K562 (cell line): ENCODE data around the gene DNAJA1. TPM values are rescaled to one million over a fixed set of nuclear protein-coding genes. Genes with fewer than 3 reads are reported as not detected.

Experiments
- ATAC-seq: fragments of 200-7000 bp; cut with Tn5 transposase; 3 replicates; pipeline ENCODE4 v1.9.1; 2020; ENCODE audit warnings: moderate library complexity
- BruUV-seq: library from RNA; stranded (reverse); fragments of 400-500 nt; replicated peaks from 2 replicates; lab custom pipeline; 2021; lab: Mats Ljungman, UMichigan
- CTCF ChIA-PET: fragments of 300-600 bp; formaldehyde crosslinking; extraction: SDS; loops from one replicate; lab custom pipeline; 2021; ENCODE audit warnings: low intra/inter-chr PET ratio; lab: Yijun Ruan, JAX
- POLR2A ChIA-PET: fragments of 300-600, 350-650 bp; sonication (Branson Sonifier 250); formaldehyde crosslinking; extraction: SDS; loops from one replicate; lab custom pipeline; 2021; ENCODE audit warnings: antibody characterized with exemption, inconsistent platforms; lab: Yijun Ruan, JAX
- DNase-seq, 4 experiments: peaks; one replicate each; pipeline versions ENCODE4 v3.0.0 to v3.0.0-alpha.2; 2011 to 2018; ENCODE audit warnings: low spot score in 3 of 4, mixed read lengths in 3 of 4; ENCODE audit errors: extremely low read depth in 1 of 4
- FAIRE-seq: peaks from 2 replicates; lab custom pipeline; 2011; peaks lifted over from hg19 to GRCh38; lab: Jason Lieb, UNC
- H2AFZ ChIP-seq: 2 replicates; pipeline ENCODE4 v1.6.0; 2011; ENCODE audit warnings: low read depth, low read length, control low read depth, inconsistent platforms
- H3K27ac ChIP-seq: fragments of 200-600 bp; 3 replicates; pipeline ENCODE4 v1.8.0; 2011; ENCODE audit warnings: low read depth, mild to moderate bottlenecking, control low read depth, inconsistent platforms, low read length, moderate library complexity, mixed read lengths; ENCODE audit errors: extremely low read depth
- H3K27me3 ChIP-seq, 2 experiments: fragments of 300-600 bp in 1 of 2; 2 replicates in 1 of 2; 3 replicates in 1 of 2; pipeline versions ENCODE4 v1.6.0 to v1.8.0; 2011; ENCODE audit warnings: inconsistent platforms in 2 of 2, low read length in 2 of 2, mild to moderate bottlenecking in 1 of 2, mixed read lengths in 1 of 2, moderate library complexity in 1 of 2; ENCODE audit not compliant: control insufficient read depth in 2 of 2, insufficient read depth in 2 of 2
- H3K36me3 ChIP-seq: fragments of 300-600 bp; 3 replicates; pipeline ENCODE4 v1.8.0; 2011; ENCODE audit warnings: mild to moderate bottlenecking, low read length, inconsistent platforms; ENCODE audit not compliant: control insufficient read depth, insufficient read depth
- H3K4me1 ChIP-seq, 2 experiments: fragments of 200-600 bp in 1 of 2; replicated peaks in 1 of 2; 2 replicates in 1 of 2; 3 replicates in 1 of 2; pipeline versions ENCODE4 v1.5.1 to v1.8.0; 2011; ENCODE audit warnings: inconsistent platforms in 2 of 2, low read length in 2 of 2, mild to moderate bottlenecking in 1 of 2, mixed read lengths in 1 of 2, moderate library complexity in 1 of 2; ENCODE audit not compliant: control insufficient read depth in 2 of 2, insufficient read depth in 2 of 2
- H3K4me2 ChIP-seq: 2 replicates; pipeline ENCODE4 v1.6.1; 2011; ENCODE audit warnings: low read length, control low read depth, inconsistent platforms, mixed read lengths; ENCODE audit not compliant: insufficient read depth
- H3K4me3 ChIP-seq: fragments of 200-600 bp; sonication (generic), shearing (Covaris generic); 2 replicates; pipeline ENCODE4 v1.5.1; 2016; ENCODE audit warnings: control low read depth, inconsistent platforms
- H3K79me2 ChIP-seq: fragments of 200-600 bp; 3 replicates; pipeline ENCODE4 v1.8.0; 2011; ENCODE audit warnings: low read length, inconsistent platforms; ENCODE audit not compliant: control insufficient read depth, insufficient read depth
- H3K9ac ChIP-seq, 2 experiments: 2 replicates each; pipeline versions ENCODE4 v1.6.0 to v1.6.1; 2011; ENCODE audit warnings: low read depth in 2 of 2, low read length in 2 of 2, control low read depth in 1 of 2, inconsistent platforms in 1 of 2, mild to moderate bottlenecking in 1 of 2, mixed read lengths in 1 of 2; ENCODE audit not compliant: insufficient read depth in 1 of 2
- H3K9me1 ChIP-seq: one replicate; pipeline ENCODE4 v1.6.0; 2011; ENCODE audit warnings: inconsistent platforms, mild to moderate bottlenecking, low read length, moderate library complexity; ENCODE audit not compliant: control insufficient read depth, insufficient read depth
- H3K9me3 ChIP-seq: replicated peaks from 2 replicates; pipeline ENCODE4 v1.5.1; 2011; ENCODE audit warnings: low read depth, low read length, inconsistent platforms; ENCODE audit not compliant: control insufficient read depth, insufficient read depth
- H4K20me1 ChIP-seq: replicated peaks from 2 replicates; pipeline ENCODE4 v1.6.1; 2011; ENCODE audit warnings: low read length, inconsistent platforms, mixed read lengths; ENCODE audit not compliant: control insufficient read depth, insufficient read depth
- PHB2 ChIP-seq: fragments of 450-650 bp; IDR thresholded peaks from 2 replicates; pipeline ENCODE4 v1.6.1; 2017; ENCODE audit warnings: low read depth
- SUPT5H ChIP-seq: fragments of 450-650 bp; IDR thresholded peaks from 2 replicates; pipeline ENCODE4 v1.6.1; 2016
- ZNF316 ChIP-seq: fragments of 450-650 bp; IDR thresholded peaks from 2 replicates; pipeline ENCODE4 v1.6.1; 2016
- ZNF395 ChIP-seq: fragments of 200-800 bp; sonication (Bioruptor generic); IDR thresholded peaks from 2 replicates; pipeline ENCODE4 v1.6.1; 2017; ENCODE audit warnings: missing genetic modification characterization, missing compliant biosample characterization
- ZNF408 ChIP-seq: fragments of 250-450 bp; sonication (Bioruptor Pico); IDR thresholded peaks from 2 replicates; pipeline ENCODE4 v1.4.0; 2020; ENCODE audit warnings: low read depth, mild to moderate bottlenecking, moderate library complexity
- WGBS: fragments of 100-300 bp; shearing (Covaris generic); methylation state at CpG from one replicate; pipeline ENCODE4 v1.1.6; 2016; ENCODE audit warnings: low coverage, mixed read lengths; ENCODE audit not compliant: insufficient coverage; ENCODE audit errors: missing lambda C conversion rate; 5-methylcytosine and 5-hydroxymethylcytosine counted together
- in situ Hi-C: fragments of 300-500 bp; cut with MboI; formaldehyde crosslinking; loops from 4 replicates; pipeline ENCODE4 v1.15.0; 2018; ENCODE audit warnings: inconsistent platforms, mixed read lengths
- intact Hi-C: fragments of 100-400 bp; cut with micrococcal nuclease; formaldehyde crosslinking; loops from 2 replicates; pipeline ENCODE4 v1.14.2; 2022
- polyA plus RNA-seq, 8 experiments: library from polyadenylated mRNA; depleted of rRNA in 4 of 8; stranded (reverse) in 5 of 8; unstranded in 3 of 8; fragments of >200 nt; fragmentation: Nextera tagmentation in 2 of 8; fragmentation: Illumina TruSeq in 1 of 8; extraction: Ambion mirVana in 2 of 8; extraction: Trizol in 1 of 8; gene quantifications; 2 replicates each; pipeline versions ENCODE4 v1.2.1 to v1.2.3, GENCODE V29; 2011 to 2014; ENCODE audit warnings: inconsistent platforms in 1 of 8, missing spikeins in 1 of 8
- total RNA-seq, 7 experiments: library from RNA; depleted of rRNA in 6 of 7; stranded (reverse); fragments of >200 nt in 6 of 7; fragmentation: Illumina TruSeq in 2 of 7; extraction: Trizol in 2 of 7; gene quantifications; 2 replicates each; pipeline versions ENCODE4 v1.2.1 to v1.2.3, GENCODE V29; 2011 to 2021; ENCODE audit warnings: low replicate concordance in 1 of 7

DNAJA1 gene
- total and polyA plus RNA-seq, 9 of the 15 experiments (the other 6 are each of a cell fraction or from before 2014, with no cell fraction given) = 109 to 359 (median 175) TPM

- Histone ChIP-seq H3K9me1 (no peaks in the 10 kb centered on the region), H3K9me3 (no peaks in the 10 kb centered on the region), H4K20me1 (no peaks in the 10 kb centered on the region), H3K4me1 (no peaks in the 10 kb centered on the region), H3K9ac (no peak overlapping the region), H3K36me3 (peaks cover 56% of the 10 kb centered on the region; the same call in 2 of the 3 replicates), H3K79me2 (no peaks in the 10 kb centered on the region), H3K27ac (no peak overlapping the region), H3K4me3 (no peak overlapping the region), H3K27me3 (no peaks in the 10 kb centered on the region), H3K4me2 (no peak overlapping the region), H2AFZ (no peak overlapping the region)
- DNase-seq (no peak), ATAC-seq (peak; percentile 12; the same call in 2 of the 3 replicates), FAIRE-seq (no peak)
- no TSS peak for BruUV-seq
- TF ChIP-seq PHB2 (no peak), ZNF316 (no peak), ZNF395 (no peak), ZNF408 (CRISPR knock-in tag) (no peak), SUPT5H (0 out of 2 replicates have a peak, but pooled peaks have one; percentile 3)
- in situ Hi-C loops = no loop called here
- 74% methylated on average over 6 of the region's 9 CpGs for WGBS
- intact Hi-C loops = no loop called here
- ChIA-PET POLR2A (interaction anchor here (1.0 to 7.3 kb wide), 3 partner anchors 12 to 16 kb away, joined by 3 to 51 read pairs (median 5); partner anchors contain the start of gene DNAJA1), CTCF (no interaction called here)
Measured at GRCh38 chr9:33040792-33041431, 15.8 kb downstream of the DNAJA1 start.
